Neural cell (in vitro differentiated cells): Measurements from ENCODE around the gene MALRD1. TPM values are rescaled to one million over a fixed set of nuclear protein-coding genes. Genes with fewer than 3 reads are reported as not detected.

Experiments used
- H2AFZ ChIP-seq: fragments of 200-600, 300-800 bp; sonication (generic), shearing (Covaris generic); 2 replicates; pipeline ENCODE4 v1.6.0; 2014; ENCODE audit warnings: low read depth, mild to moderate bottlenecking, antibody characterized with exemption, low read length, moderate library complexity
- H3F3A ChIP-seq: fragments of 200-600 bp; shearing (Covaris generic); 2 replicates; pipeline ENCODE4 v1.6.1; 2016; ENCODE audit warnings: mild to moderate bottlenecking, moderate library complexity, mixed read lengths, antibody characterized with exemption, low read length; ENCODE audit not compliant: insufficient read depth, poor library complexity, severe bottlenecking
- H3K27ac ChIP-seq: fragments of 200-600, 300-800 bp; sonication (generic), shearing (Covaris generic); 2 replicates; pipeline ENCODE4 v1.5.1; 2014; ENCODE audit warnings: mild to moderate bottlenecking, low read length, moderate library complexity
- H3K27me3 ChIP-seq: fragments of 300-800, 200-600 bp; sonication (generic), shearing (Covaris generic); 2 replicates; pipeline ENCODE4 v1.6.0; 2014; ENCODE audit warnings: mild to moderate bottlenecking, low read depth, low read length, moderate library complexity; ENCODE audit not compliant: insufficient read depth
- H3K36me3 ChIP-seq: fragments of 300-800, 200-600 bp; sonication (generic), shearing (Covaris generic); 2 replicates; pipeline ENCODE4 v1.5.1; 2014; ENCODE audit warnings: mild to moderate bottlenecking, antibody characterized with exemption, low read length, moderate library complexity; ENCODE audit not compliant: insufficient read depth
- H3K4me2 ChIP-seq: fragments of 300-800, 200-600 bp; sonication (generic), shearing (Covaris generic); 2 replicates; pipeline ENCODE4 v1.6.0; 2014; ENCODE audit warnings: mild to moderate bottlenecking, low read length
- H3K4me3 ChIP-seq: fragments of 300-800, 200-600 bp; sonication (generic), shearing (Covaris generic); 2 replicates; pipeline ENCODE4 v1.5.1; 2014; ENCODE audit warnings: mild to moderate bottlenecking, low read length, moderate library complexity
- H3K79me2 ChIP-seq: fragments of 200-600 bp; shearing (Covaris generic); replicated peaks from 2 replicates; pipeline ENCODE4 v1.6.0; 2014; ENCODE audit warnings: mild to moderate bottlenecking, low read length, moderate library complexity; ENCODE audit not compliant: insufficient read depth
- H3K9ac ChIP-seq: fragments of 300-800, 200-600 bp; sonication (generic), shearing (Covaris generic); 2 replicates; pipeline ENCODE4 v1.6.1; 2016; ENCODE audit warnings: mild to moderate bottlenecking, low read length, mixed read lengths
- H3K9me2 ChIP-seq: fragments of 200-600 bp; shearing (Covaris generic); 2 replicates; pipeline ENCODE4 v1.6.1; 2016; ENCODE audit warnings: mild to moderate bottlenecking, low read length, mixed read lengths; ENCODE audit not compliant: insufficient read depth
- H3K9me3 ChIP-seq: fragments of 200-600, 300-800 bp; sonication (generic), shearing (Covaris generic); 2 replicates; pipeline ENCODE4 v1.6.1; 2016; ENCODE audit warnings: mild to moderate bottlenecking, mixed run types, low read length, moderate library complexity, mixed read lengths
- H4K20me1 ChIP-seq: fragments of 200-600 bp; shearing (Covaris generic); 2 replicates; pipeline ENCODE4 v1.6.1; 2016; ENCODE audit warnings: mild to moderate bottlenecking, mixed run types; ENCODE audit not compliant: insufficient read depth
- EP300 ChIP-seq: fragments of 450-650 bp; conservative IDR thresholded peaks from 2 replicates; pipeline ENCODE4 v1.6.1; 2014; ENCODE audit warnings: antibody characterized with exemption, mild to moderate bottlenecking, moderate library complexity; ENCODE audit not compliant: poor library complexity, severe bottlenecking
- EZH2 ChIP-seq: fragments of 200-600, 300-800 bp; shearing (Covaris generic), sonication (generic); IDR thresholded peaks from 2 replicates; pipeline ENCODE4 v1.6.1; 2014; ENCODE audit warnings: antibody characterized with exemption, low read length, borderline replicate concordance, mild to moderate bottlenecking; ENCODE audit not compliant: insufficient read depth, poor library complexity, severe bottlenecking
- MXI1 ChIP-seq: fragments of 450-650 bp; conservative IDR thresholded peaks from 2 replicates; pipeline ENCODE4 v1.6.1; 2014; ENCODE audit warnings: antibody characterized with exemption, mild to moderate bottlenecking; ENCODE audit not compliant: poor library complexity, severe bottlenecking
- POLR2AphosphoS5 ChIP-seq: IDR thresholded peaks from 2 replicates; pipeline ENCODE4 v1.6.1; 2012
- RAD21 ChIP-seq: fragments of 450-650 bp; conservative IDR thresholded peaks from 2 replicates; pipeline ENCODE4 v1.6.1; 2014; ENCODE audit warnings: antibody characterized with exemption, mild to moderate bottlenecking, moderate library complexity
- SMC3 ChIP-seq: fragments of 450-650 bp; conservative IDR thresholded peaks from 2 replicates; pipeline ENCODE4 v1.6.1; 2014; ENCODE audit warnings: antibody characterized with exemption, mild to moderate bottlenecking, moderate library complexity; ENCODE audit not compliant: poor library complexity
- TAF1 ChIP-seq: IDR thresholded peaks from 2 replicates; pipeline ENCODE4 v1.6.1; 2012; ENCODE audit warnings: low read depth
- polyA plus RNA-seq: library from polyadenylated mRNA; depleted of rRNA; stranded (reverse); fragments of >200 nt; gene quantifications from 2 replicates; pipeline ENCODE4 v1.2.3, GENCODE V29; 2014
- TF ChIP-seq, protein P1 (sequence below): fragments of 450-650 bp; IDR thresholded peaks from 2 replicates; pipeline ENCODE4 v1.5.1; 2014; ENCODE audit warnings: antibody characterized with exemption, mild to moderate bottlenecking, moderate library complexity; ENCODE audit not compliant: poor library complexity, severe bottlenecking
- TF ChIP-seq, protein P2 (sequence below): IDR thresholded peaks from 2 replicates; pipeline ENCODE4 v1.6.1; 2012; ENCODE audit warnings: borderline replicate concordance

MALRD1 gene
- polyA plus RNA-seq, 1 donor from 2014 or later = 0.21 TPM

DNA sequence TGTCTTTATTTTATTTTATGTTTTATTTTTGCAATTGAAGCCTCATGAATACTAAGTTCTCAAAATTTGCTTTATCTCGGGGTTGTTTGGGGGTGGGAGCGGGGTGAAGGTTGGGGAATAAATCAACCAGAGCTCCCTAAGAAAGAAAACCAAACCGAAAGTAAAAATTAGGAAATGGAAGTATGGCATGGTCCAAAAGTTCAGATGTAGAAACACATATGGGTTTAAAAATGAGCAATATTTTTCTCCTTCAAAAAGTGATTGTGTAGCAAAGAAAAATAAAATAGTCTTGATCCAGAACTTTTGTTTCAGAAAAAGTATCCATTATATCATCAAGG, 590.3 kb downstream of the MALRD1 start:
- Histone ChIP-seq H3K9me3 (no peaks in the 10 kb centered on the region), H3K4me3 (no peak overlapping the region), H4K20me1 (no peaks in the 10 kb centered on the region), H3K79me2 (no peaks in the 10 kb centered on the region), H3K27ac (no peak overlapping the region), H3K4me2 (no peak overlapping the region), H2AFZ (no peak overlapping the region), H3K27me3 (no peaks in the 10 kb centered on the region), H3K9ac (no peak overlapping the region), H3K36me3 (no peaks in the 10 kb centered on the region), H3K9me2 (no peaks in the 10 kb centered on the region), H3F3A (no peaks in the 10 kb centered on the region)
- no peak for TF ChIP-seq RAD21

- Histone ChIP-seq H3K36me3 (no peaks in the 10 kb centered on the region), H3K9ac (no peak overlapping the region), H3K4me2 (no peak overlapping the region)
Measured at GRCh38 chr10:19640566-19641263, 592.1 kb downstream of the MALRD1 start.

More at GRCh38 chr10:19640566-19641263, 592.1 kb downstream of the MALRD1 start:
- Histone ChIP-seq H2AFZ (no peak overlapping the region), H3K27ac (no peak overlapping the region), H3K79me2 (no peaks in the 10 kb centered on the region), H4K20me1 (no peaks in the 10 kb centered on the region), H3K27me3 (no peaks in the 10 kb centered on the region), H3F3A (no peaks in the 10 kb centered on the region), H3K9me2 (no peaks in the 10 kb centered on the region), H3K4me3 (no peak overlapping the region), H3K9me3 (no peaks in the 10 kb centered on the region)
- no peak for TF ChIP-seq EZH2
- no peak for TF ChIP-seq POLR2AphosphoS5
- no peak for TF ChIP-seq TAF1
- TF ChIP-seq SMC3 = no peak
- TF ChIP-seq, protein P1, sequence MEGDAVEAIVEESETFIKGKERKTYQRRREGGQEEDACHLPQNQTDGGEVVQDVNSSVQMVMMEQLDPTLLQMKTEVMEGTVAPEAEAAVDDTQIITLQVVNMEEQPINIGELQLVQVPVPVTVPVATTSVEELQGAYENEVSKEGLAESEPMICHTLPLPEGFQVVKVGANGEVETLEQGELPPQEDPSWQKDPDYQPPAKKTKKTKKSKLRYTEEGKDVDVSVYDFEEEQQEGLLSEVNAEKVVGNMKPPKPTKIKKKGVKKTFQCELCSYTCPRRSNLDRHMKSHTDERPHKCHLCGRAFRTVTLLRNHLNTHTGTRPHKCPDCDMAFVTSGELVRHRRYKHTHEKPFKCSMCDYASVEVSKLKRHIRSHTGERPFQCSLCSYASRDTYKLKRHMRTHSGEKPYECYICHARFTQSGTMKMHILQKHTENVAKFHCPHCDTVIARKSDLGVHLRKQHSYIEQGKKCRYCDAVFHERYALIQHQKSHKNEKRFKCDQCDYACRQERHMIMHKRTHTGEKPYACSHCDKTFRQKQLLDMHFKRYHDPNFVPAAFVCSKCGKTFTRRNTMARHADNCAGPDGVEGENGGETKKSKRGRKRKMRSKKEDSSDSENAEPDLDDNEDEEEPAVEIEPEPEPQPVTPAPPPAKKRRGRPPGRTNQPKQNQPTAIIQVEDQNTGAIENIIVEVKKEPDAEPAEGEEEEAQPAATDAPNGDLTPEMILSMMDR = no peak
- TF ChIP-seq EP300 = no peak
- TF ChIP-seq RAD21 = no peak
- TF ChIP-seq MXI1 = no peak
- TF ChIP-seq, protein P2, sequence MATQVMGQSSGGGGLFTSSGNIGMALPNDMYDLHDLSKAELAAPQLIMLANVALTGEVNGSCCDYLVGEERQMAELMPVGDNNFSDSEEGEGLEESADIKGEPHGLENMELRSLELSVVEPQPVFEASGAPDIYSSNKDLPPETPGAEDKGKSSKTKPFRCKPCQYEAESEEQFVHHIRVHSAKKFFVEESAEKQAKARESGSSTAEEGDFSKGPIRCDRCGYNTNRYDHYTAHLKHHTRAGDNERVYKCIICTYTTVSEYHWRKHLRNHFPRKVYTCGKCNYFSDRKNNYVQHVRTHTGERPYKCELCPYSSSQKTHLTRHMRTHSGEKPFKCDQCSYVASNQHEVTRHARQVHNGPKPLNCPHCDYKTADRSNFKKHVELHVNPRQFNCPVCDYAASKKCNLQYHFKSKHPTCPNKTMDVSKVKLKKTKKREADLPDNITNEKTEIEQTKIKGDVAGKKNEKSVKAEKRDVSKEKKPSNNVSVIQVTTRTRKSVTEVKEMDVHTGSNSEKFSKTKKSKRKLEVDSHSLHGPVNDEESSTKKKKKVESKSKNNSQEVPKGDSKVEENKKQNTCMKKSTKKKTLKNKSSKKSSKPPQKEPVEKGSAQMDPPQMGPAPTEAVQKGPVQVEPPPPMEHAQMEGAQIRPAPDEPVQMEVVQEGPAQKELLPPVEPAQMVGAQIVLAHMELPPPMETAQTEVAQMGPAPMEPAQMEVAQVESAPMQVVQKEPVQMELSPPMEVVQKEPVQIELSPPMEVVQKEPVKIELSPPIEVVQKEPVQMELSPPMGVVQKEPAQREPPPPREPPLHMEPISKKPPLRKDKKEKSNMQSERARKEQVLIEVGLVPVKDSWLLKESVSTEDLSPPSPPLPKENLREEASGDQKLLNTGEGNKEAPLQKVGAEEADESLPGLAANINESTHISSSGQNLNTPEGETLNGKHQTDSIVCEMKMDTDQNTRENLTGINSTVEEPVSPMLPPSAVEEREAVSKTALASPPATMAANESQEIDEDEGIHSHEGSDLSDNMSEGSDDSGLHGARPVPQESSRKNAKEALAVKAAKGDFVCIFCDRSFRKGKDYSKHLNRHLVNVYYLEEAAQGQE = no peak
